DMS153 treated with DMSO at 0.1 percent for 48 hours (cell line): Measurements from ENCODE around the gene LSAMP.

Experiments
- DNase-seq: peaks from one replicate; lab custom pipeline; 2025; ENCODE audit not compliant: unreplicated experiment; lab: John Stamatoyannopoulos, UW

Gene LSAMP

DNA sequence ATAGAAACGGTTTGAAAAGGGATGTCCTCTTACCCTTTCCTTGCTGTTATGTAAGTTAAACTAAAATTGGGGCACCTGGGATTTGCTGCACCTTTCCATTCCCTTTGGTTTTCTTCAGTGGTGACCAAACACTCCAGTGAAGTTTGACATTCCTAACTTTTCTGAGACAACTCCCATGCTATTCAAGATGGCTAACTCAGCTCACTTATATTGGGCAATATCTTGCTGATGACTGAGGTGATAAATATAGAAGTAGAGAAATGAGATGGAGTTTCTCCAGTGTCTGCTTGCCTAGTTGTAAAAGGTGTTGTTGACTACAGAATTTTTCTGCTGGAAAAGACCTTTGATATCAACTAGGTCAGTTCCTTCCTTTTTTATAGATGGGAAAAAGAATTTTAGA, 530.2 kb downstream of the LSAMP start:
- no peak for DNase-seq

DNA sequence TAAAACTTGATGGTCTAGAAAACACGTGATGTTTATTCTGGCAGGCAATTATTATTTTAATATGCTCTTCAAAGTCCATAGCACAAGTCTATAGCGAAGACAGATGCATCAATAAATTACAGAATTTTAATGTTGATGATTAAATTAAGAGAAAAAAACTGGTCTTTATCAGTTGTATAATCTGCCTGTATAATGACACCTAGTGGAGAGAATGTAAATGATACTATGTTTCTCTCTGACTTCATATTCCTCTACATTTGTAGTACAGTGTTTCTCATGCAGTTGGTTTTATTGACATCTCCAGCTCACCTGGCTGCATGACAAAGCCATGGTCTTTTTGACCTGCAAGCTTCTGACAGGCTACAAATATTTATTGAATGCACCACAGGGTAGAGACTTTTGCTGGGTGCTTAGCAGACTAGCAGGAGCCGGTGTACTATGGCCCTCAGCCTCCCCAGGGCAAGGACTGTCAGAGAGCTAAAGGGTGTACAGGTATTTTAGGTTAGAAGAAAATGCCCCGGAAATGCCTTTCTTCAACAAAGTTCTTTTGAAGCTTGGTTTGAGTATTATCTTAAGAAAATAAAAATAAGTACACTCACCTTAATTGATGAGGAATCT, 532.1 kb downstream of the LSAMP start:
- DNase-seq = peak; percentile 9

DNA sequence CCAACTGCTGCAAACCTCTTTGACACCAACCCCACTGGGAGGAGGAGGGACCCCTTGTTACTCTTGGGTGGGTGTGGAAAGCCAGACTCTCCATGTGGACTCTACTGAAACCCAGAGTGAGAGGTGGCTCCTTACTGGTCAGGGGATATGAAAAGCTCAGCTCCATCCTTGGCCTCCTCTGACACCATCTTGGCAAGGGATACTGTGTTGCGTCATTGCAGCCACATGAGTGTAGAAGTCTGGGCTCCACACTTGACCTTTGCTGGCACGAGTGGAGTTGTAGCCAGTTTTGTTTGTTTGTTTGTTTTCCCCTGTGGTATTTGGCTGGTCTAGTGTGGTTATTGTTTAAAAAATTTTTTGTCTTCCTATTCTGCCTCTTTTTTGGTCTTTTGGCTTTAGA, 532.9 kb downstream of the LSAMP start:
- no peak for DNase-seq

DNA sequence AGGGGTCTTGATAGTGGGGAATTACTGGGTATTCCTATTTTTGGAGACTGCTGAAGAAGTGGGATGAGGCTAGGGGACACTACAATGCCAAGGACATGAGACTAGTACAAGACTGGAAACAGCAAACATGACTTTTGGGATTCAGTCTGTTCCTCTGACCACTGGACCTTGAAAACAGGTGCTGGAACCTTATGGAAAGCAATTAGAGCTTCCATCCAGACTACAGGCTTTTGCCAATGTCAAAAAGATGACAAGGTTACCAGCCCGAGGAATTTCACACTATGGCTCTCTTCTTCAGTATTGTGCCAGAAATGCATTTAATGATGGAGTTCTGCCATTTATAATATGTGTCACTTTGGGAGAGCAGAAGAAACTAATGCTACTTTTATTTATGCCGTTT, 539.4 kb downstream of the LSAMP start:
- no peak for DNase-seq

DNA sequence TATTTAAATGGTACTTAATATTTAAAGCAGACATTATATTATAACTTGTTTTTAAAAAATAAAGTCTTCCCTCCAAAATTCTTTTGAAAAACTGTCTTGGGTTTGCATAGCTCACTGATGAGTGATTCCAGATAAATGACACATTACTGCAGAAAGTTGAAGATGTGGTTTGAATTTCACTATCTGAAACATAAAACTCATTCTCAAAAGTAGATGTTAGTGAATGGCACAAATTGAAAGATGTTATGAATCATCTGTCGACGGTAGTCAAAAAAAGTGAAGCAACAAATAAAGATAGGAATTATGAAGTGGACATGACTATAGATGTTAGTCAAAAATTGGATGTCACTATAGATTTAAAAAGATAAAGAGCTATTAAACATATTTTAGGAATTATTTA, 541.4 kb downstream of the LSAMP start:
- no peak for DNase-seq

DNA sequence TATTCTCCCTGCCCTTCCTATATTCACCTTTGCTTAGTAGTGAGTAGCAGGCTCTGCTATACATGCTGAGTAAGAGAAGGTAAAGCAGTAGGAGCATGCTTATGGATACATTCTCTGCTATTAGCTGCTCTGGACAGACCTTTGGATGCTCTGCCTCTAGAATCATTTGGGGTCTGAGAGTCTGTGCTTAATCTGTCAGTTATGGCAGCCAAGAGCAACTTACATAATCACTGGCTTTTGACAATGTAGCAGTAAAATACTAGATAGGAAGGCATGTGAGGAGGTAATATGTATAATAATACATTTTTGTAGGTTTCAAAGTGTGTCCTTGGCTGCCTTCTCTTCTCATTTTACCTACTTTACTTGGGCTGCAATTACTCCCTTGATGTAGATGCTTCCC, 544.3 kb downstream of the LSAMP start:
- DNase-seq = no peak

DNA sequence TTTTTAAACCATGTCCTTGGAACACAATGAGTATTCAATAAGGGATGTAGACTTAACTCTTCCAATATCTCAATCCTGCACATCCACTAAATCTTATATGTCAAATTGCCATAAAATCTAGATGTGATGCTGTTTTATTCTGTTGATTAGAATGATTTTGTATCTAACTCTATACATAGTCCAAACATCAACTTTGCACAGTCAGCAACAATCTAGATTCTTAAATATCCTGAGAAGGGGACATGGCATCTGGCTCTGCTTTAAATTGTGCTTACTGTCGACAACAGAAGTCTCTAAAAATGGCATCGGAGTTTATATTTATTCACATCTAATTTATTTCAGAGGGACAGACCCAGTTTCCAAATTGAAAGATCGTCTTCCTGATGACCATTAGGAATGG, 545.8 kb downstream of the LSAMP start:
- no peak for DNase-seq

DNA sequence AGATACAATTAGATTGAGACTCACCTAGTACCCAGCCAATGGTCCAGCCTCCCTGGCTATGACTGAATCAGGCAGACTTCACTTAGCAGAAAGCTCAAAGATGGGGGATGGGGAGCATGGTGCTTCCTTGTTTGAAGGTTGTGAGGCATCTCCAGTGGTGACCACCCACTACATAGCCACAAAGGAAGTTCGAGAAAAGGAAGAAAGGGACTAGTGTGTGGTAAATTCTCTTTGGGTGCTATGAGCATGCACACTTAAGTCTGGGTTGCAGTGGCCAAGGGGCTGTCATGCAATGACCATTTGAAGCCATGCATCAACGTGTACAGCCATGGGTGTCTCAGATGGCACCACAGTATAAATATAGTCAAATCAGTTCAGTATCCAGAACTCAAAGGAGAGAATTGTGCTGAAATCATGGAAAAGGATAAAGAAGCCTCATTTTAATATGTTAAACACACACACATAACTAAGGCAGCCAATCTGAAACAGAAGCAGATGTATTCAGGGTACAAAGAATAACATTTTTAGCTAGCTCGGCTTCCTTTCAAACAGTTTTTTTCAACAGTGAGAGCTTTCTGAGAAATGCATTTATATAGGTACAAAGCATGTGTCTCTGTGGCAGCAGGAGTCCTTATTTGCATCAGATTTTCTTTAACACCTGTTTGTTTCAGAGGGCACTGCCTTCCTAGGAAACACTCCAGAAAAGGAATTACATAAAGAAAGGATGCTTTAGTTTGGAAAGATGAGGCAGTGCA, 546.5 kb downstream of the LSAMP start:
- DNase-seq = no peak

DNA sequence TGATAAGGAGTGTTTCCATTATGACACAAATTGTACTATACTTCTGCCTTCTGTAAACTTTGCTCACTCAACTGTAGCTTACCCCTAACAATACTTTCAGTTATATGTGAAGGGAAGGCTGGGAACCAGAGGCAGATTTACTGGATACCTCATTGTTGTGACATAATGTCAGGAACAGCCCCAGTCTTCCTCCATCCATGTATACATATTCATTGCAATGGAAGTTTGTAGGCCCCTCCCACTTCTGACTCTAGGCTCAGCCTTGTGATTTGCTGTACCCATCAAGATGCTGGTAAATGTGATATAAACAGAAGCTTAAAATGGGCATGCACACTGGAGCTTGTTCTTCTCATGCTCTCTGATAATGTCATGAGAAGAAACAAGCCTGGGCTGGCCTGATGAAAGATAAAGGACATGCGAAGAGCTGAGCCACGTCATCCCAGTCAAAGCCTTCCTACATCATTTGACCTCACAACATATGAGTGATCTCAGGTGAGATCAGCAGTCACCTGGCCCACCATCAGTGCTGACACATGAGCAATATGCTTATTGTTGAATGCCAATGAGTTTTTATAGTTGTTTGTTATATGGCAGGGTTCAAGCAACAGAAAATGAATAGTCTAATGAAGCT, 554.2 kb downstream of the LSAMP start:
- no peak for DNase-seq

DNA sequence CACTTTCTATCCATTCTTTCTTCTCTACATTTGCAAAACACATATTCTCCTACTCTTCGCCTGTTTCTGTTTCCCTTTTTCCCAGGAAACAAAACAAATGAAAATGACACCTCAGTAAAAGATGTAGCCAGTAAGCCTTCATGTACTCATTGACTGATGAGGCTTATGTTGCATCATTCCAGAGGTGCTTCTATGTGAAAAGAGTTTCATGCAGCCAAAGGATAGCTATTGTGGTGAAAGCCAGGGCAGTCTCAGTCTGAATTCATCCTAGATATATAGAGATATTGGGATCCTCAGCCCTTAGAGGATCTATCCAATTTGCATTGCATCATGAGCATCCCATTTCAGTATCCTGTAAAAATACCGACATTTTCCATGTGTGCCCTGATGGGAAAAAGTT, 554.7 kb downstream of the LSAMP start:
- no peak for DNase-seq

DNA sequence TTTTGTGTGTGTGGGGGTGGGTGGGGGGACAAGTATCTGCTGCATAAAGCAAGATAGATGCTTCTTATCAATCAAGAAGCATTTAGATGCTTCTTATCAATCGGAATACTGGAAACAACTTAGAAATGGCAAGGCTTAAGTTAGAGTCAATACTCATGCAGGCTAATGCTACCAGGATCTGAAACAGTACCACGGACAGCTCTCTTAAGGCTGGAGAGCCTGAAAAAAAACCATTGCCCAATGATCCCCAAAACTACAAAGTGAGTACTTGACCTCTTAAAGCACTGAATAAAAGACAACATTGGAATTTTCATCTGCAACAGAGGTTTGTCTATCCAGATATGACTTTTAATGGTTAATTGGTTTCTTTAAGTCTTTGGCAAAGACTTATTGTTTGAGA, 559.7 kb downstream of the LSAMP start:
- DNase-seq = no peak

DNA sequence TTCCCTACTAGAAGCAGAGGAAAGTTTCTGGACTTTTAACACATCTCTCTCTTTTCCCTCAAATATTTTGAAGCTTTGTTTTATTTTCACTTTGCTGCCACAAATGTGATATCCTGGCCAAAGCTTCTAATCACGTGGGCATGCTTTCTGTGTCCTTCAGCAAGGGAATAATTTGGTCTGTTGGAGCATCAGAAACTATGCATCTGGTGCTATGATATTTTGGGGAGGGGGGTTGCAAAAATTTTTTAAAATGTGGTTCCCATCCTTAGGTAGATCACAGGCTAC, 567.7 kb downstream of the LSAMP start:
- no peak for DNase-seq

DNA sequence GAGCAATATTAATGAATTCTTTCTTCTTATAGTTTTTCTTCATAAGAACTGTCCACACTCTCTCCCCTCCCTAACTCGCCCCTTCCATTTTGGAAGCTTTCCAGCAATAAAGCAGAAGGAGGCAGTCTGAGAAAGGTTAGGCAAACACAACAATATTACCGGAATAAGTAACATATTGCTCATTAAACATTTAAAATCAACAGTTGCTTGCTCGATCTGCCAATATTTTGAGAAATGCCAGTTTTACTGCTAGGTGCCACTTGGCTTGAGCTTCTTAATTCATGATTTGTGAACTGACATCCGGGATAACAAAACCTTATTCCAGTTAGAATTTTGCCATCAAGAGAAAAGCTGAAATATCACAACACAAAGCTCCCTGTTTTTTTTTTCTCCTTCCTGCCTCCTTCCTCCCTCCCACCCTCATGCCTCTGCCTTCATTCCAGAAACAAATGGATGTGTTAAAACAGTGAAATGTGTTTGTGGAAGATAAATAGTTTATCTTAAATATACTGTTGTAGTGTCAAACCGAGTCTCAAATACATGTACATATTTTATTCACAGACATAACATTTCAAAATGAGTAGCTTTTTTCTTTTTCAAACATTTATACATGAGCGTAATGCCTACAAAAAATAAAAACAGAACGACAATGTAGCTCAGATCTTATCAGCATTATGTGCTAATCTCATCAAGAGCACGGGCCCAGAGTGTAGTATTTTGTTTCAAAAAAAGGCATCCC, 568.2 kb downstream of the LSAMP start:
- no peak for DNase-seq

DNA sequence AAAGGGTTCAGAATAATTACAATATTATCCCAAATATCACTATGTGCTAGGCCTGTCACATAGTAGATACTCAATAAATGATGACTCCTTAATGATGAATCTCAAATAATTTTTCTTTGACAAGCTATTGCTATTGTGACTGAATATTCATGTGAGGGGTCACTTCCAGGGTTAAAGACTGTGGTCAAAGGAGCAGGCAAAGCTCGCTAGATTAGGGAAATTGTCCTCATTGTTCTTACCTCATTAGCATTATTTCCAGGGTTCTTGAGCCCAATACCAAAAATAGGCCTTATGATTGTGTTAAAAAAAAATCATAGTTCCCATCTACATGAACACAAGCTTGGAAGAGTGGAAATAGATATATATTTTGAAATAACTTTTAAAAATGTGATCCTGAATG, 569.8 kb downstream of the LSAMP start:
- no peak for DNase-seq

DNA sequence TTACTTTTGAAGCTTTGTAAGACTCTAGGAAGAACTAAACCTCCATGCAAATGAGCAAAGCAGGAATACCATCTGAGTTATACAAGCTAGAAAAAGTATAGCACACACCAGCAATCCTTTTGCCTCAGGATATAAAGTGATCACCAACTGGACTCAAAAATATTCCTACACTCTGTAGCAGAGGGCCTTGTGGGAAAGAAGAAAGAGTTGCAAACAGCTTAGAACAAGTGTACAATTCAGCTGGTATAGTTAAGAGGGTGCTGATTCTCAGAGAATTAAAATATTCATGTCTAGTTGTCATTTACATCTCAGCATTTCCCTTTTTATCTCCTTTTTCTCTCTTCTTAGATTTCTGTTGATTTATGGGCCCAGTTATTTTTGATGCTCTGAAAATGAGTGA, 573.6 kb downstream of the LSAMP start:
- no peak for DNase-seq

DNA sequence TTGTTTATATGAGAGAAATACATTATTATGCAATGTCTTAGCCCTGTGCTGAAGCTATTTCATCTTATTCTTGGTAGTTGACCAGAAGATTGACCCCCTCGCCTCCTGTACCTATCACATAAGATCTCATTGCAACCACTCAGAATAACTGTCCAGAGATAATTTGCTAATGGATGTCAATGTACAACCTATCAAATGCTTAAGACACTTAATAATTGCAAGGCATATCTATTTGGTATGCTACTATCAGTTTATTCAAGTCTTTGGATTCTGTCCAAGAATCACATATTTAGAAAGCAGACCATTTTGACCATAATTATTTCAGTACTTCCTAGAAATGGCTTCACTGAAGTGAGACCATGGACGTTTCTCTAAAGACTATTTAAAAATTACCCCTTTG, 580.4 kb downstream of the LSAMP start:
- DNase-seq = no peak

DNA sequence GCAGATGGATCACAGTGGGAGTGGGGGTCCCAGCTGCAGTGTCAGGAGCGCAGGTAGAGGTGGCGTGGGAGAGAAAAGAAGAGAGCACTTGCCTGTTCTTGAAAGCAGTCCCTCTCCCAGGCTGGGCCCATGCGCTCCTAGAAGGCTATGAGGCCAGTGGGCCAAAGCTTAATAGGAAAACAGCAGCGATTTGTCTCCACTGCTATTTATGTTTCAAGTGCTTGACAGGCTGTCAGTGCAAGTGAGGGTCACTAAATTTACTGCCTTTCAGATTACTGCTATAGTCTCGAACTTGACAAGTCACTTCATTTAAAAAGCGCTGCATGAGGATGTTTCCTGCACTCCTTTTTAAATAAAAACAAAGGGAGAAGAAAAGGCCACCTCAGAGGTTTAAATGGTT, 582.4 kb downstream of the LSAMP start:
- no peak for DNase-seq

DNA sequence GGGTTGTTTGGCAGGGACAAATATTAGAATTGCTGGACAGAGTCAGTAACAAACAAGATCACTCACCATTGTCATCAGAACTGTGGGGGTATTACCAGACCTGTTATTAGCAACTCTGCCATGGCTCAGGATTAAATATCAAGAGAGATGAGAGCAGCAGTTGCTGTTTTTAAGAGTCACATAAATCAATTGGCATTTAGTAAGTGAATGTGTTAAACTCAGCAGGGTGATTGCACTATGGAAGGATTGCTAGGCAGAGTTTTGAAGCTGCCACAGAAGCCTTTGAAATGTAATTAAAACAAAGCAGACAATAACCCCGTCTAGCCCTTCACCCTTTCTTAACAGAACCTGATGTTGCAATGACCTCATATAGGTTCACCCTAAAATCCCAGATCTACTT, 583.2 kb downstream of the LSAMP start:
- DNase-seq = no peak

DNA sequence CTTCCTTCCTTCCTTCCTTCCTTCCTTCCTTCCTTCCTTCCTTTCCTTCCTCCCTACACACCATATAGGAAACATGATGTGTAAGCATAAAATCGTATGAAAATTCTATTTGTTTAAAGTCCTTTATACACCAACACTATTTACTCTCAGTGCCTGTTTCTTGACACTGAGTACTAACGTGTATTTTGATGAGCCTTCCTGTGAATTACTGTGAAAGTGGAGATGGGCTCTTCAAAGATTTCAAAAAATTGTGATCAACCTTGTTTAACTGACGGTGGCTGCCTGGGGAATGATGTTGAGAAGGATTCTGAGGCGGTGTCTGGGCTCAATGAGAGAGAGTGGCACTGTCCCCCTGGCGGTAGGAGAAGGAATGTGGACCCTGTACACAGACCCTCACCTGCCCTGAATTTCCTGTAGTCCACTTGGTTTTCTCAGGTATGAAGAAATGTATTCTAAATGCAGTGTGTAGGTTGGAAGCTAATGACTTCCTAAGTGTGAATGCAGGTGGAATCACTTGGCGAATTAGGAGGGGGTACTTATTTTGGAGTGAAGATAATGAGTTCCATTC, 584.0 kb downstream of the LSAMP start:
- no peak for DNase-seq

DNA sequence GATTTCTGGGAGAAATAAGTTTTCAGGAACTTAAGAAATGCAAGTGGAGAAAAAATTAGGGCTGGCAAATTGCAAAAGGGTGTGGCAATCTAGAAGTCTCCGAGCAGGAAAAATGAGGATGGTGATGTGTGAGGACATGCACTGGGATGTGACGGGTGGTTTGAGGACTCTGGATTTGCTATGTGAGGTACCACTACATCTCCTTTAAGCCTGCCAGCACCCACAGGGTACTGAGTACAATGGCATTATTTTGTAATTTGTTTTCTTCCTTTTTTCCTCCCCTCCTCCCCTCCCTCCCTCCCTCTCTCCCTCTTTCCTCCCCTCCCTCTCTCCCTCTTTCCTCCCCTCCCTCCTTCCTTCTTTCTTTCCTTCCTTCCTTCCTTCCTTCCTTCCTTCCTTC, 584.5 kb downstream of the LSAMP start:
- no peak for DNase-seq

DNA sequence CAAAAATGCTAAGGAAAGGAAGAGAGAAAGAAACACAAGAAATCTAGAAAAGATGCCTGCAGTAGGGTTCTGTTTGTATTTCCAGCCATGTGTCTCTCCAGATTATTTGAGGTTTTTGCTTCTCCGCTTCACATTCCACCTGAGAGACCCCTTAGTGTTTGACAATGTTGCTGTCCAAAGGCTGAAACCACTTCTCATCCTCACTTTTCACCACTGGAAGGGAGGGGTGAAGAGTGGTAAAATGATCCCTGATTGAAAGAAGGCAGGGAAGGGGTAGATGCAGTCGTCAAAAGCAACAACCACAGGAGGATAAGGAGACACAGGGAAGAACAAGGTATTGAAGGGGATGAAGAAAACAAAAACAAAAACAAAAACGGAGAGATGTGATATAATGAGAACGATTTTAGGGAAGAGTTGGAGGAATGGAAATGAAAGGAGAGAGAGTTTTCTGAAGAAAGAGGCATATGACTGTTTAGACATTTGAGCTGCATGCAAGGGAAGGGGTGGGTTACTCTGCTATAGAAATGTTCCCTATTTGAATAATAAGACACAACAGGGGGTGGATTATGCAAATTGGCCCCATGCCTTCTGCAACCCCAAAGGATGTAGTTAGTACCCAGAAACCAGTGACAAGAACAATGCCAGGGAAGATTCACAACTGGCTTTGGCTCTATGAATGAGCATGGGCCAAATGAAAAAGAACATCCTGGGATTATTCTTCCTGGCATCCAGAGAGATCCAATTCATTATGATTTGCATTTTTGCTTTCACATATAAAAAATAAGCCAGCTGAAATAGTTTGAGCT, 586.1 kb downstream of the LSAMP start:
- no peak for DNase-seq
